Ishikawa (cell line): ENCODE results near the gene SLC7A10.

Experiments
- CEBPB ChIP-seq: IDR thresholded peaks from 2 replicates; pipeline ENCODE4 v1.6.1; 2012
- CREB1 ChIP-seq: IDR thresholded peaks from 2 replicates; pipeline ENCODE4 v1.6.1; 2012; ENCODE audit warnings: low read depth
- EGR1 ChIP-seq: IDR thresholded peaks from 2 replicates; pipeline ENCODE4 v1.6.1; 2012
- EP300 ChIP-seq: IDR thresholded peaks from 2 replicates; pipeline ENCODE4 v1.6.1; 2012; ENCODE audit warnings: borderline replicate concordance
- FOXM1 ChIP-seq: IDR thresholded peaks from 2 replicates; pipeline ENCODE4 v1.6.1; 2012; ENCODE audit warnings: low read depth, borderline replicate concordance
- MAX ChIP-seq: IDR thresholded peaks from 2 replicates; pipeline ENCODE4 v1.6.1; 2012
- NFIC ChIP-seq: IDR thresholded peaks from 2 replicates; pipeline ENCODE4 v1.6.1; 2012
- RAD21 ChIP-seq: IDR thresholded peaks from 2 replicates; pipeline ENCODE4 v1.6.1; 2012; ENCODE audit warnings: low read depth
- REST ChIP-seq: IDR thresholded peaks from 2 replicates; pipeline ENCODE4 v1.6.1; 2012; ENCODE audit warnings: low read depth, mild to moderate bottlenecking
- TAF1 ChIP-seq: IDR thresholded peaks from 2 replicates; pipeline ENCODE4 v1.6.1; 2012; ENCODE audit warnings: low read depth, mild to moderate bottlenecking
- TCF12 ChIP-seq: IDR thresholded peaks from 2 replicates; pipeline ENCODE4 v1.6.1; 2012; ENCODE audit warnings: low read depth
- TEAD4 ChIP-seq: IDR thresholded peaks from 2 replicates; pipeline ENCODE4 v1.6.1; 2012
- USF1 ChIP-seq: IDR thresholded peaks from 2 replicates; pipeline ENCODE4 v1.6.1; 2012
- YY1 ChIP-seq: IDR thresholded peaks from 2 replicates; pipeline ENCODE4 v1.6.1; 2012; ENCODE audit warnings: low read depth
- ZBTB7A ChIP-seq: IDR thresholded peaks from 2 replicates; pipeline ENCODE4 v1.6.1; 2012; ENCODE audit warnings: low read depth

Gene SLC7A10

GRCh38 chr19:33232656-33233055 is 7.0 kb upstream of the SLC7A10 start:
- TF ChIP-seq TEAD4 (no peak), TCF12 (no peak), YY1 (no peak), REST (no peak), MAX (no peak), CEBPB (no peak), CREB1 (no peak), FOXM1 (no peak), EP300 (no peak), USF1 (no peak), NFIC (no peak), RAD21 (no peak), ZBTB7A (no peak), EGR1 (no peak), TAF1 (no peak)

- TF ChIP-seq ZBTB7A (no peak), FOXM1 (no peak), TCF12 (no peak), NFIC (no peak), CREB1 (no peak), MAX (no peak), TAF1 (no peak), YY1 (no peak), EGR1 (no peak), CEBPB (no peak), REST (no peak), USF1 (no peak), RAD21 (no peak)
These were observed 5.9 kb upstream of the SLC7A10 start for GRCh38 chr19:33231511-33231910.

- TF ChIP-seq EGR1 (no peak), CEBPB (no peak), ZBTB7A (no peak), TAF1 (no peak), CREB1 (no peak), TEAD4 (no peak), TCF12 (no peak), MAX (no peak), FOXM1 (no peak), EP300 (no peak), REST (no peak), NFIC (no peak), RAD21 (no peak)
These were observed 4.3 kb upstream of the SLC7A10 start for GRCh38 chr19:33229962-33230361.

GRCh38 chr19:33227870-33228599 is 2.4 kb upstream of the SLC7A10 start:
- TF ChIP-seq EP300 (no peak), YY1 (no peak)
